Inferior parietal cortex (tissue), 1 donor: ENCODE data around the gene PLCL1.

ENCODE experiments used
- DNase-seq: peaks from one replicate; pipeline ENCODE4 v3.0.0-alpha.2; 2016; ENCODE audit errors: extremely low spot score

The PLCL1 gene

DNA sequence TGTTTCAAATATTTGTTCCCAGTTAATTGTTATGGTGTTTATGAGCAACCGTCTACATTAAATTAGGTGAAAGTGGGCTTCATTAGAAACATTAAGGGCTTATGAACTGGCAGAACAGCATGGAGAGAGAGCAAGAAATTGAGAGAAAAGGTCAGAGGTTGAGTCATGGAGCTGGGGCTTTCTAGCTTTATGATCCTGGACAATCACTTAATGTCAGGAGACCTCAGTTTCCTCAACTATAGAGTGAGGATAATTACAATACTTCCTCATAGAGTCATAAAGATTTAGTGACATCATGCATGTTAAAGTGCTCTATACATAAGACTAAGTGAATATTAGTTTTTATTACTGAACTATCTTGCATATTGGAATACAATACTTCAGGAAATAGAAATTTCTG lies 83.9 kb downstream of the PLCL1 start:
- DNase-seq, result no peak

GRCh38 chr2:197889041-197889440 lies 84.6 kb downstream of the PLCL1 start:
- no peak for DNase-seq

GRCh38 chr2:197890168-197890567 lies 85.8 kb downstream of the PLCL1 start:
- DNase-seq, result no peak

DNA sequence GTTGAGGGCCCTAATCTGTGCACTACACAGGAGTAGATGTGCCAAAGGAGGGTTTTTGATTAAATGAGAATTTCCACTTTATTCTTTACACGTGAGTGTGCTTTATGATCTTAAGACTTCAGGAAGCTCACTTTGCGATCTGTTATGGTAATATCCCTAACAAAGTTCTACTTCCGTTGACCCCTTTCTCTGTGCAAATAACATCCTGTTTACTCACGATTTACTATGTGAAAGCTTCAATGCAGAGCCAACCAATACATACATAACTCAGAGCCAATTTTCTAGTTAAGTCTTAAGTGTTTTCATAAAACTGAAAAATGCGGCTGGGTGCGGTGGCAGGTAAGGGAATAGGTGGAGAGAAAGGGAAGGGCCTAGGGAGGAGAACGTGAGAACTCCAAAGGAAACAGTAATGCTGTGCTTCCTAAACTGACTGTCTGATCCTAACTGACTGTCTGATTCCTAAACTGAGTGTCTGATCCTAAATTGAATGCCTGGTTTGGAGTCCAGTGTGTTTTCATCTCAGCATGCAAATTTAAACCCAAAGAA lies 87.6 kb downstream of the PLCL1 start:
- no peak for DNase-seq

DNA sequence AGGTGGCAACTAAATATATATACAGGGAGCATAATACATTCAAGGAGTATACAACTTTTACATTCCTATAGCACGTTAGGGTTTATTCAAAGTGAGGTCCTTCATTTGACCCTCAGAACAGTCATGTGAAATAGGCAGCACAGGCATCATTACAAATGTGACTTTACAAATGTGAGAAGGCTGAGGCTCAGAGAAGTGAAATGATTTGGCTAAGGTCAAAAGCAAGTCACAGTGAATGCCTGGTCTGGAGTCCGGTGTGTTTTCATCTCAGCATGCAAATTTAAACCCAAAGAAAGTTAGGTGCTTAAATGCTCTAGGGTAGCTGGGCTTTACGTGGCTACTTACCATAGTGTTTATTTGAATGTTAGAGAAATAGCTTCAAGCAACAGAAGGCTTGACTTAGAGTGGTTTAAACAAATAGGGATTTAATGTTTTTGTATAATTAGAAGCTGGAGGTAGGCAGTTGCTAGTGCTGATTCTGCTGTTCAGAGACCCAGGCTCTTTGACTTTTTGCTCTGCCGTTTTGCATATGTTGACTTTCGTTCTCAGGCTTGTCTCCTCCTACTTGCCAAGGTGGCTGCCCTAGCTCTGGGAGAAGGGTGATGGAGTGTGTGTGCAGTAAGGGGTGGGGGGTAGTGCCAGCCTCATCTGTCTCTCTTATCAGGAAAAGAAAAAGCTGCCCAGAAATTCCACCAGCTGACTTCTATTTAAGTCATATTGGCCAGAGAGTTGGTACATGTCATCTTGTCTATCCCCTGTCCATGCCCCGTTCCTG lies 89.2 kb downstream of the PLCL1 start:
- no peak for DNase-seq

DNA sequence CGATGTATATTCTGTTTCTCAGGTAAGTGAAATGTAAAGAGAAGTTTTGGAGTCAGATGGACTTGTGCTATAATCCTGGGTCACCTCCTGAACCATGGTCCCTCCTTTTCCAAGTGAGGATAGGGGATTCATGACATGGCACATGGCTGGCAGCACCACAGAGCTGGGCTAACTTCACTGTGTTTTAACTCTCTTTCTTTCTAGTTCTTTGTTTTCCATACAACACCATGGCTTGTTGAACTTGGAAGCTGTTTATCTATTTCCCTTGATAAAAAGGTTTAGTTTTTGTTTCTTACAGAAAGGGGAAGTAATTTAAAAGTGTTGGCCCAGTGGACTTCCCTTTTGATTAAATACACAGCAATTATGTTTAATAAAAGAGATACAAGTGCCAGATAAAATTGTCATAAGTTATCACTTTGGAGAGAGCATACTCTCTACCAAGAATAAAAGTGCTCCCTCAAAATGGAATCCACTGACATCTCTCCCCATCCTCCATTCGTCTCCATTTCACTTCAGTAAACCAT lies 90.4 kb downstream of the PLCL1 start:
- DNase-seq, result no peak

DNA sequence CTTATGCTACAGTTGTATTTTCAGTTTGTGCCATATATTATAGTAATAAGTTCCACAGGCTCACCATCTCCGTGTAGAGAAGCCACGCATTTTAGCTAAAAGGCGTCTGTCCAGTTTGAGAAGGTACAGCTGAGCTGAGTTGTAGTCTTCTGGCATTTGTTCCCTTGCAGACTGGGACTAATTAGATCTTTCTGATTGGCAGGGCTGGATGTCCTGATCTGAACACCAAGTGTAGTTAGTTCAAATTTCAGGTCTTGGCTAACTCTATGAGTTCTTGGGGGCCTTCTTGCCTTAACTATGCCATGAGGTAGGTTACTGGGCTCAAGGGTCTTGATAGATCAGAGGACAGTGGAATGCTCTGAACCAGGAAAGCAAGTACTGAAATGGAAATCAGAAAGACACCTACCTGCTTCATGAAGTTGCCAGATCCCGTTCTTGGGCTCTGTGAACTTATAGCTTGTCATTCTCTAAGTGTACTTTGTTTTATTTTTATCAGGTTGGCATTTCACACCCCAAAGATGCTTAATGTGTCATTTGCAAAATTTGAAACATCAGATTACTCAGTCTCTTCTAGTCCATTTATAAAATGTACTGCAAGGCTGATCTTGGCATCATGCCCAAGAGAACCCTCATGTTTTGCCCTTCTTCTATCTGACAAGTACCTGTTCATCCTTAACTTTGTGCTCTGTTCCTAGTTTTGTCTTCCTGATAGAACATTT lies 93.7 kb downstream of the PLCL1 start:
- no peak for DNase-seq

- no peak for DNase-seq
Measured at GRCh38 chr2:197904446-197904845, 100.1 kb downstream of the PLCL1 start.

DNA sequence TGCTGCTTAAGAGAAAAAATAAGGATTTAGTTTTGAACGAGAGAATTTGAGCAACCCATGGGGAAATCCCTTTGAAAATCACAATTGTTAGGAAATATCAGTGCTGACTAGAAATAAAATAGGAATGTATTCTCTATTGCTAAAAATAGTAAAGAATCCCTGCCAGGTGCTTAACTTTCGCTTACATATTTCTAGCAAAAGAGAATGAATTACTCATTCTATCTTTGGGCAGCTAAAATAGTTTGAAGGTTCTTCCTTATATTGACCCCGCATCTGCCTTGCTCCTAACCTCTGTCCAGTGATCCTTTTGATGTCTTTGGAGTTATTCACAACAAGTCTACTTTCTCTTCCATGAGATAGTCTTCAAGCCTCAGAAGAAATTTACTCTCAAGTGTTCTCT lies 103.8 kb downstream of the PLCL1 start:
- no peak for DNase-seq

GRCh38 chr2:197908990-197909776 lies 104.8 kb downstream of the PLCL1 start:
- DNase-seq, result no peak

DNA sequence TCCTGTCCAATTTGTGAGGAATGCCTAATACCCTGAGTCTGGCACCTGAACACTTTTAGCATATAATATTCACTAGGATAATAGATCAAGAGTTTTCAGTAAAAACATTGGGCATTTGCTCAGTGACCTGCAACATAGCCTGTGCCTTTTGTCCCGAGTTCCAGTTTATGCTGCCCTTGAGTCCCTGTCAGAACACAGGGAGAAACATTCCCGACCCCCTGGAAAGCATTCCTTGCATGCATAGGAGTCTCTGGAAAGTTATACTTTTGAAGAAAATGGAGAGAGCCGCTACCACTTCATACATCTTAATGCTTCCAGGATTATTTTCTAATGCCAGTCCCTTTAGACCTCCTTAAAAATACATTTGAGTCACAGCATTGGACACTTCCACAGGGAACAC lies 107.3 kb downstream of the PLCL1 start:
- DNase-seq, result no peak

DNA sequence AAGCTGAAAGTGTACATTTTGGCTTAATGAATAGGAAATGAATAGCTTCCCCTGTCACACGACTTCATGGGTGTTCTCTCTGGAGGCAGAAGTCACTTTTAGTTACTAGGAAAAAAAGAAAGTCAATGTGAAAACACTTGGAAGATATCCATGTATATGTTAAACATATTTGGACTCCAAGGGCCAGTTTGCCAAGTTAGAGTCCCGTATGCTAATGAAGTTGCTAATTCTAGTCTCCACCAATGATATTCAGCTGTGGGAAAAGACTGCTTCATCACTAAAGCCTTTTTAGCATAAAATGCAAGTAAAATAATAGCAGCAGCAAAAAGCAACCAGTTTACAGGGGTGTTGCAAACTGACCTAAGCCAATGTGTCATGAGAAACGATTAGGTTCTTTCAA lies 108.7 kb downstream of the PLCL1 start:
- DNase-seq, result no peak

DNA sequence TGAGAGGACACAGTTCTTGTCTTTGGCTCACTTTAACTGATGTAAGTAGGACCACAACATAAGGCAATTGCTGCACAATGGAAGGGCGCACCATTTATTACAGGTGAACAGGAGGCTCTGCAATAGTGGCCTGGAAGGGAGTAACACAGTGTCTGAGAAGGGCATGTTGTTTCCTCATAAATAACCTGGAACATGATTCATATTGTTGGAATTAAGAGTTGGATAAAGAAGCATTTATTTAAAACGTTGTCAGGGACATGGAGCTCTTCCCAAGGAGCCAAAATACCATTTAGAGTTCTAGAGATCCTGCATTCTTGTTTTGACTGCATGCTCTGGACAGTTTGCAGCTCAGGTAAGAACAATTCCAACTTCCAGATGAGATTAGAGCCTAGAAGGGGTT lies 110.4 kb downstream of the PLCL1 start:
- DNase-seq, result no peak

- no peak for DNase-seq
Measured at GRCh38 chr2:197915548-197916265, 111.3 kb downstream of the PLCL1 start.

DNA sequence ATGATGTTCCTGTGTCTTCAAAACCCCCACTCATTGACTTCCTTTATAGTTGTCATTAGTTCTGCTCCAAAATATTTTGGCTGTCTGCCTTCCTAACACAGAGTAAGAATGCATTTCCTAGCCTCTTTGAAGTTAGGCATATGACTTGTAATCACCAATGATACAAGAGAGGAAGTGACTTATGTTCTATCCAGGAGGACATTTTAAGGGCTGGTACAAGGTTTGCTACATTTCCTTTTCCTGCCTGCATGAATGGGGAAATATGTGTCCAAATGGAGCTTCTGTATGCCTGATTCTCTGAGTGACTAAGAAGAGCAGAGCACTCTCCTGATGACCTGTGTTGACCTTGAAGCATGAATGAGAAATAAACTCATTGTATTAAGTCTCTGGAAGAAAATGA lies 115.1 kb downstream of the PLCL1 start:
- DNase-seq, result no peak

DNA sequence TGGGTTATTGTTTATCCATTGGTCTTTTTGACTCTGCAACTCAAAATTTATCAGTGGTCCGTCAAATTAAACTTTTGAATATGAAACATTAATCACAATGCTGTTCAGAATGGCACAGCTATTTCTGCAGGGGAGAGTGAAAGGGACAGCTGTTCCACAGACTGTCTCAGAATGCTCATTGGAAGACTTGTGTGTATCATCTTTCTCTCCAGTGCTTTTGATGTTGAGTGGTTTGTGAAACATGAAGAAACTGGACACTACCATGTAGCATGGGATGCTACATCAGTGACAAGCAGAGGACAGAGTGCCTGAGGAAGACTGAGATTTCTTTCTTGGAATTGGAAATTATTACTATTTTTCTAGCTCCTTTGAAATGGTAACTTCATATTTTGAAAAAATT lies 115.7 kb downstream of the PLCL1 start:
- no peak for DNase-seq

- DNase-seq, result no peak
Measured at GRCh38 chr2:197920592-197921201, 116.3 kb downstream of the PLCL1 start.

GRCh38 chr2:197924483-197924882 lies 120.1 kb downstream of the PLCL1 start:
- DNase-seq, result no peak

DNA sequence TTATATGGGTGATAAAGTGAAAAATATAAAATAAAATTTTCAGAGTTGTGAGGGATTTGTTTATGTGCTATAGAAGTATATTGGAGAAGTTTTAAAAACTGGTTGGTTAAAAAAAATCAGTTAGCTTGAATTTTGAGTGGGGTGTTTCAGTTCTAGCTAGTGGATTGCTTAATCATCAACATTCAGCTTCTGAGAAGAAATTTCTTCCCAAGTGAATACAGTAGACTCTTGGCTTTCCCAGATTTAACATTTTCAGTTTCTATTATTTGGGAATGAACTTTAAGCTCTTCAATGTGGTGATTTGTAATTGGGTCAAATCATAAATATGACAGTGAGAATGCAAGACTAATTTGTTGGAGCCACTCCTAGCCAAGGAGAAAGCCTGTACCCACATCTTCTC lies 120.8 kb downstream of the PLCL1 start:
- no peak for DNase-seq

DNA sequence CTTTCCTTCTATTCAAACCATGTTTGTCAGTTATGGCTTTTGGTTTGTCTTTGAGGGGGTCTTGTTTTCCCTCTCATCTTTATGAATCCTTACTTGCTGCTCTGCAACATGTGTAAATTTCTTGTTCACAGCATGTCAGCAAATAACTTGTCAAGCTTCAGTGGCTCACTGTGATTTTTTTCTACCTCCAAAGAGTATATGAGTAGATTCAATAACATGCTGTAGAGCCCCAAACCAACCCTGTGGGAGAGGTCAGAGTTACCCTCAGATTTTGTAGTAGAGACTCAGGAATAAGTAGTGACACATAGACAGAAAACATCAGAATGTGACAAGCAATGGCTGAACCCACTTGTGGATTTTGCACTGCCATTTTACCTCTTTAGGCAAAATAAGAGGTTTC lies 121.6 kb downstream of the PLCL1 start:
- DNase-seq, result no peak

DNA sequence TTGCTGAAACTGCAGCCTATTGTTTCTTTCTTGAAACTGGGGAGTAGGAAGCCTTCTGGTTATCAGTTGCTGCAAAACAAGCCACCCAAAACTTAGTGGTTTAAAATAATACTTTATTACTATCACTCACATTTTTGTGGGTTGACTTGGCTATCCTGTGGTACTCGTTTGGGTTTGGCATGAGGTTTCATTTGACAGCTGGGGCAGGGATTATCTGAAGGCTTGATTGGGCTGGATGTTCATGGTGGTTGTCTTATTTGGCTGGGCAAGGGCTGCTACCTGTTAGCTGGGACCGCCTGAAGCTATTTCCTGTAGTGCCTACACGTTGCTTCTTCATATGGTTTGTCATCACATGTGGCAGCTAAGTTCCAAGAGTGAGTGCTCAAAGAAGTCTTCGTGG lies 122.3 kb downstream of the PLCL1 start:
- DNase-seq, result no peak
